Right lobe of liver (tissue), 4 donors: ENCODE measurements around the gene KCNE3.

Experiments
- CTCF ChIP-seq, 4 donors: fragments of 200-600 bp in 3 of 4; fragments of 450-650 bp in 1 of 4; IDR thresholded peaks; one replicate each; pipeline versions ENCODE4 v1.5.1 to v1.8.0; 2016 to 2022; ENCODE audit warnings: antibody characterized with exemption in 4 of 4, mild to moderate bottlenecking in 2 of 4
- POLR2A ChIP-seq: fragments of 450-650 bp; IDR thresholded peaks from one replicate; pipeline ENCODE4 v1.6.1; 2017; ENCODE audit warnings: antibody characterized with exemption, mild to moderate bottlenecking
- donor health status: DM: no; HTN: no; CAD: no.
- donor health status: DM: no; HTN: no; CAD: no.
- donor health status: DM: no; HTN: yes; CAD: no.

DNA sequence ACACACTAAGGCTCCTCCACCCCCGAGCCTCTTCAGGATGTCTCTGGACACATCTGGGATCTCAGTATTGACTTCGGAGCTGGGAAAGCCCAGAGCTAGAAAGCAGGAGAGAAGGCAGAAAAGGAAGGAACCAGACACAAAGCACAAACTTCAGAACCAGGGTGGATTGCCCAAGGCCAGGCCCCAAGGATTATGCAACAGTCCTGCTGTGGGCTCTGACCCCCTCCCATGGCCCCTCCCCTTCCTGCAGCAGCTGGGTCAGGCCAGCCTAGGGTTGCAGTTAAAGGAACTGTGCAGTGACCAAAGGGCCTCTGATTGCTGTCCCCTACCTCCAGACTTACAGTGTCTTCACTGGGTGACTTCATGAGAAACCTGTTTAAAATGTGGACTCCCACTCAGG is 5.3 kb downstream of the KCNE3 start:
- TF ChIP-seq POLR2A (no peak), CTCF (IDR thresholded peaks at IDR 0.05) (no peak)
